ENCODE results near the gene EIF3J.
"Not testable (repeated sequence)": the region's sequence is repeated elsewhere in the genome, so short reads cannot be mapped to it uniquely, and the experiment has no call there.

Gene EIF3J

GRCh38 chr15:44529864-44530604 is 6.9 kb upstream of the EIF3J start:
- DNase-seq (ENCODE audit: extremely low spot score): no peak
- no peak for TF ChIP-seq CTCF (IDR thresholded peaks at IDR 0.05; ENCODE audit: control extremely low read depth, extremely low read depth, low read depth, missing control alignments)
- ChIA-PET CTCF (interaction anchor here (2.2 to 3.8 kb wide), 2 partner anchors 16 to 20 kb away, joined by 4 to 14 read pairs; no protein-coding TSS in a partner anchor), POLR2A (no interaction called here)

GRCh38 chr15:44530653-44531052 is 6.3 kb upstream of the EIF3J start:
- no peak for TF ChIP-seq CTCF (IDR thresholded peaks at IDR 0.05; ENCODE audit: control extremely low read depth, extremely low read depth, low read depth, missing control alignments)
- ChIA-PET POLR2A (interaction anchor here (0.9 kb wide), 1 partner anchor 14 kb away, joined by 3 read pairs; no protein-coding TSS in a partner anchor), CTCF (interaction anchor here (3.8 kb wide), 1 partner anchor 15 kb away, joined by 14 read pairs; no protein-coding TSS in a partner anchor)
- DNase-seq (ENCODE audit: extremely low spot score): no peak

- ChIA-PET POLR2A (interaction anchor here (0.6 kb wide), 1 partner anchor 12 kb away, joined by 3 read pairs; no protein-coding TSS in a partner anchor), CTCF (interaction anchor here (0.6 to 3.8 kb wide), 4 partner anchors 13 to 65 kb away, joined by 3 to 14 read pairs (median 4); no protein-coding TSS in a partner anchor)
- DNase-seq (ENCODE audit: extremely low spot score): not testable (repeated sequence)
Measured at GRCh38 chr15:44532275-44532674, 4.7 kb upstream of the EIF3J start.

GRCh38 chr15:44532689-44533088 is 4.3 kb upstream of the EIF3J start:
- POLR2A ChIA-PET: interaction anchor here (0.6 kb wide), 1 partner anchor 11 kb away, joined by 3 read pairs; no protein-coding TSS in a partner anchor
- no peak for DNase-seq (ENCODE audit: extremely low spot score)
- no peak for TF ChIP-seq CTCF (IDR thresholded peaks at IDR 0.05; ENCODE audit: control extremely low read depth, extremely low read depth, low read depth, missing control alignments)
- CTCF ChIA-PET: interaction anchor here (0.9 to 3.8 kb wide), 3 partner anchors 13 to 65 kb away, joined by 3 to 14 read pairs (median 4); no protein-coding TSS in a partner anchor

- ChIA-PET POLR2A (no interaction called here), CTCF (interaction anchor here (1.6 kb wide), 1 partner anchor 11 kb away, joined by 4 read pairs; no protein-coding TSS in a partner anchor)
- no peak for DNase-seq (ENCODE audit: extremely low spot score)
- TF ChIP-seq CTCF (IDR thresholded peaks at IDR 0.05; ENCODE audit: control extremely low read depth, extremely low read depth, low read depth, missing control alignments): no peak
Measured at GRCh38 chr15:44535092-44535491, 1.9 kb upstream of the EIF3J start.

GRCh38 chr15:44535523-44536301 is 1.2 kb upstream of the EIF3J start:
- no peak for TF ChIP-seq CTCF (IDR thresholded peaks at IDR 0.05; ENCODE audit: control extremely low read depth, extremely low read depth, low read depth, missing control alignments)
- CTCF ChIA-PET: interaction anchor here (1.6 kb wide), 1 partner anchor 10 kb away, joined by 4 read pairs; no protein-coding TSS in a partner anchor
- DNase-seq (ENCODE audit: extremely low spot score): peak; percentile 28
- POLR2A ChIA-PET: no interaction called here
